HG02571 (cell line): Measurements from ENCODE around the gene ELMO3.

ENCODE experiments used
- ATAC-seq: cut with Tn5 transposase; IDR thresholded peaks from one replicate; pipeline ENCODE4 v1.9.1; 2021; ENCODE audit warnings: mild to moderate bottlenecking, moderate library complexity; ENCODE audit not compliant: unreplicated experiment

ELMO3 gene

DNA sequence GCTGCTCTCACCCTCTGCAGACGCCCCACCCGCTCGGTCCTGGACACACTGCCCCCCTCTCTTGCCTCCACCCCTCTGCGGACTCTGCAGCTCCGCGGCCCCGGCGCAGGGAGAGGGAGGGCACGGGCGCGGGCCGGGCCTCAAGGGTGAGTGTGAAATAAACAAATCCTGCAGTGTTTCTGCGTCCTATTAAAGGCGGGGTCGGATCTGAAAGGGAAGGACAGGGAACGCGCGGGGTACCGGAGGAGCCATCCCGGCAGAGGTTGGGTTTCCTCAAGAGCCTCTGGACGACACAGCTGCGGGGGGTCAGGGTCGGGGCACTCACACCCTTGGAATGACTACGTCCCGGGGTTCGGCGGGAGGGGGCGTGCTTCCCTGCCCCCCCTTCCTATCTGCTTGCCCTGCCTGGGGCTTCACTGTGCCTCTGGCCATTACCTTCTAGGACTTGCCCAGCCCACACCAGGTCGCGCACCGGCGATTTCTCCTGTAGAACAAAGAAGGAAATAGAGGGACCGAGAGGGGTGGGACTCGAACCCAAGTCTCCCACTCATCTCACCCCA is 34.9 kb upstream of the ELMO3 start:
- ATAC-seq, result no peak

DNA sequence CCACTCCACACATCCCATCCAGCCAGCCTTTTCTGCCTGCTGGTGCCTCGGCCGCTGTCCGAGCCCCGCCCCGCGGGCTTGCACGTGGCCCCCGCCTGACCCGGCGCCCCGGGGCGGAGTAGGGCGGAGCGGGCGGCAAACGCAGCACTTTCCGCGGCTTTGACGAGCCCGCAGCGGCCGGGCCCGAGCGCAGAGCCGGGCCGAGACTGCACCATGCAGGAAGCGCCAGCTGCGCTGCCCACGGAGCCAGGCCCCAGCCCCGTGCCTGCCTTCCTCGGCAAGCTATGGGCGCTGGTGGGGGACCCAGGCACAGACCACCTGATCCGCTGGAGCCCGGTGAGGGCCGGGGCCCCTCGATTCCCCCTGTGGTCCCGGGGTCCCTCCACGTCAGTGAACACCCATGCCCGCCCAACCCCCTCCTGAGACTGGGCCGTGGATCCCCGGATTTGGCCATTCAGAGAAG is 34.3 kb upstream of the ELMO3 start, which contains the start of gene HSF4:
Gene HSF4, plus strand, starts transcription at position 147 of the 463 bp plus-strand sequence. Its CDS starts 67 bp downstream, at position 214.
- ATAC-seq, result no peak

DNA sequence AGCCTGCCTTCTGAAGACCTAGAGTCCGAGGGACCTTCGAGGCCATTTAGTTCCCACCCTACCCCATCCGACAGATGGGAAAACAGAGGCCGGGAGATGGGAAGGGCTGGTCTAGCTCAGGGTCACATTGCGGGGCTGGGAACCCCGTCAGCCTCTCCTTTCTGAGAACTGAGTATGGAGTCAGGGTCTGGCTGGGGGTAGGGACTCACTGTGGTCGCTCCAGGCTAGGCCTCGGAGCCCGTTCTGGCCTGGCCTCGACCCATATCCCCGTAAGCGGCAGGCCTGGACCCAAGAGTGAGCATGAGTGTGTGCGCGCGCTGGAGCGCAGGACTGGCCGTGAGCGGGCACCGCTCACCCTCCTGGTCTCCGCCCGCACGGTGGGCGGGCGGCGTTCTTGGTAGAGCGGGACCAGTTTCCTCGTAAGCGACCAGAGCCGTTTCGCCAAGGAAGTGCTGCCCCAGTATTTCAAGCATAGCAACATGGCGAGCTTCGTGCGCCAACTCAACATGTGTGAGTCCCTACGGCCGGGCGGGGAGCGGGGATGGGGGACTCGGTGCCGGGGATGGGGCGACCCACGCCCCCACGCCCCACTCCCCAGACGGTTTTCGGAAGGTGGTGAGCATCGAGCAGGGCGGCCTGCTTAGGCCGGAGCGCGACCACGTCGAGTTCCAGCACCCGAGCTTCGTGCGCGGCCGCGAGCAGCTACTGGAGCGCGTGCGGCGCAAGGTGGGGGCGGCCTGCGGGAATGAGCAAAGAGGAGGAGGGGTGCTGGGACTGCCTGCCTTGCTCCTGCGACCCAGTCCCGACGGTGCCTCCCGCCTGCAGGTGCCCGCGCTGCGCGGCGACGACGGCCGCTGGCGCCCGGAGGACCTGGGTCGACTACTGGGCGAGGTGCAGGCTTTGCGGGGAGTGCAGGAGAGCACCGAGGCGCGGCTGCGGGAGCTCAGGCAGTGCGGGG is 33.5 kb upstream of the ELMO3 start:
- no peak for ATAC-seq

DNA sequence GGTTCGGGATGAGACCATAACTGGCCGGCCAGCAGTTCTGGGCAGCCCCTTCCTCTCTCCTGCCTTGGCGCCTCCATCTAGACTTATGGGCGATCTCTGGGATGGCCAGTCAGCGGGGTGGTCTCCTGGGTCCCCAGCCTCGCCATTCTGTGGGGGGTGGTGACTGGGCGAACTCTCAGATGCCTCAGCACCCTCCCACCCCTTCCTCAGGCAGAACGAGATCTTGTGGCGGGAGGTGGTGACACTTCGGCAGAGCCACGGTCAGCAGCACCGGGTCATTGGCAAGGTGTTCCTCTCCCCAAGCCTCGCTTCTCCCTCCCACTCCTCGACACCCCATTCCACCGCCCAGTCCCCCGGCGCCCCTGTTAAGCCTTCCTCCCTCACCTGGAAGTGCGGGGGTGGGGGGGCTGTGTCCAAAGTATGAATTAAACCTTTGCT is 32.8 kb upstream of the ELMO3 start:
- no peak for ATAC-seq

DNA sequence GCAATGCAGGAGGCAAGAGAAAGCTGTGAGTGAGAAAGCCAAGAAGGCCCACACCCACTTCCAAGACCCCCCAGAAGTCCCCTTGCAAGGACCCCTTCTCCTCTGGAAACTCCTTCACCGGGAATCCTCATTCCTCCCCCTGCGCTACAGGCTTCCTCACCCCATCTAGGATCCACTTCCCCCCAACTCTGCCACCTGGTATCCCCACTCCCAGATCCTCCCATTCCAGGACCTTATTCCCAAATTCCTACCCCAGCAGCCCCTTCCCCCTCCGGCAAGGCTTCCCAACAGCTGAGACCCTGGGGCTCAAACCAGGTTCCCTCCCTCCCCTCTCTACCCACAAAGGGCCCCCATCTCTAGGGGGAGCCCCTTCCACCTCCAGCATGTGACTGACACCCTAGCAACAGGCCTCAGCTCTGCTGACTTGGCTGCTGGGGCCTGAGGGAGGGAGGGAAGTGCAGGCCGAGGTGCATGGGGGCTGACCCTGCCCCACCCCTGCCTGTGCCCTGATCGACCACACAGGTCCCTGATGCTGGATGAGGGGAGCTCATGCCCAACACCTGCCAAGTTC is 32.2 kb upstream of the ELMO3 start:
- no peak for ATAC-seq

DNA sequence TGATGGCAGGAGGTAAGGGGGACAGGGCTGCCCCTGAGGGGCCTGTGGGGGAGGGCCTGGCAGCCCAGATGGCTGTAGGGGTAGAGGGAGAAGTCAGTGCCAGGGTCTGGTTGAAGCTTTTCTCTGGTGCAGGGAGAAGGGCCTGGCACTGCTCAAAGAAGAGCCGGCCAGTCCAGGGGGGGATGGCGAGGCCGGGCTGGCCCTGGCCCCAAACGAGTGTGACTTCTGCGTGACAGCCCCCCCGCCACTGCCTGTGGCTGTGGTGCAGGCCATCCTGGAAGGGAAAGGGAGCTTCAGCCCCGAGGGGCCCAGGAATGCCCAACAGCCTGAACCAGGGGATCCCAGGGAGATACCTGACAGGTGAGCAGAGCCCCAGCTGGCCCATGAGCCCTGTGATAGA is 31.3 kb upstream of the ELMO3 start:
- ATAC-seq, result no peak

DNA sequence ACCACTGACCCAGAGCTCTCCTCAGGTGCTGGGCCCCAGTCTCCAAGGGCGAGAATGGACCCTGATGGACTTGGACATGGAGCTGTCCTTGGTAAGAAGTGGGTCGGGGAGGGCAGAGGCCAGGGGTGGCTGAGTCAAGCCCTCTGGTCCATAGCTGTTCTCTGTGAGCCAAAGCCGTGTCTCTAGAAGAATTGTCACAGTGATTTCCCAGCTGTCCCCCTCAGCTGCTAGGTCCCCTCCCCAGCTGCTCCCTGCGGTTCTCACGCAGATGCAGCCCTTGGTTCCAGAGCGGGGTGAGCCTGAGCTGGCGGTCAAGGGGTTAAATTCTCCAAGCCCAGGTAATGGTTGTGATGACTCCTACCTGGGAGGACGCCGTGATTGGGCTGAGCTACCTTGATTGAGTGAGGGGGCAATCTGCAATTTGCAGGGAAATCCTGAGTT is 29.9 kb upstream of the ELMO3 start:
- no peak for ATAC-seq

DNA sequence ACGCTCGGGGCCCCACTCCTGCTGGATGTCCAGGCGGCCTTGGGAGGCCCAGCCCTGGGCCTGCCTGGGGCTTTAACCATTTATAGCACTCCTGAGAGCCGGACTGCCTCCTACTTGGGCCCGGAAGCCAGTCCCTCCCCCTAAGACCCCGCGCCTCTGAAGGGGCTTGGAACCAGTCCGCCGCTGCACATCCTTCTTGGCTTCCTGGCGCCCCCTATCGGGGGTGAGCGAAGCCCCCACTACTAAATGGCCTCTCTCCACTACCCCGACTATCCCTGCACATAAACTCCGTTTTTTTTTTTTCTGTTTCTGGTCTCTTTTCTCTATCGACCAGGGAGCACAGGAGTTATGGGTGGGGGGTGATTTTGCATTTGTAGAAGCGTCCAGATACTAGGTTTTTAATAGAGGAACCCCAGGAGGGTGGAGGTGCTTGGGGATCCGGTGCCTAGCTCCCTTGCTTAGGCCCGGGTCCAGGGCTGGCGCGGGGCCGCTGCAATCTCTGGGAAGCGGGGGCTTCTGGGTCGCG is 29.2 kb upstream of the ELMO3 start:
- no peak for ATAC-seq

DNA sequence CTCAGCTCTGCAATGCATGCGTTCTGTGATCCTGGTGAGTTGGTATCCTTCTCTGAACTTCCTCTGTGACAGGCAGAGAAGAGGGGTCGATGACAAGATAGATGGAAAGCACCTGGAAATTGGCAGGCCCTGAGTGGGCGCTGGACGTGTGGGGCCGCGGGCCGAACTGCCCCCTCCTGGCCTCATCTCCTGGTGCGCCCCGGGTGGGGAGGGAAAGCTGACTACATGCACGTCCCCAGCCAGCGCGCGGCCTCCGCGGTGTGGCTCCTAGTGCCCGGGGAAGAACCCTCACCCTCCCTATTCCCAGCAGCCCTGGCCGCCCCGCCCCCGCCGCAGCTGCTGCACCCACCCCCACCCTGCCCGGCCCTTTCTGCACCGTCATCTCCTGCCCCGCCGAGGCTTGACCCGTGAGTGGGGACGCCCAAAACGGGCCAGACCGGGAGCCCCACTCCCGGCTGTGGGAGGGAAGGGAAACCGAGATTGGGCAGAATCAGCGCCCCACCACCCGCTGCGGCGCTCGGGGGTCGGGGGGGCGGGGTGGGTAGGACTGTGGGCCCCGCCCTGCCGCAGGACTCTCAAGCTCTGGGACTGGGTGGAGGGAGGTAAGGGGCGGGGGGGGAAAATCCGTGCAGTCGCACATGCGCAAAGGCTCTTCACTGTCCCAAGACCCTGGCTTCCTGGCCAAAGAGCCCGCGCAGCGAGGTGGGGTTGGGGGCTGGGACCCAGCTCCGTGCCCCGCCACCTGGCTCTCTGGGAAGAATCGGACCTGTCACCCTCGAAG is 28.6 kb upstream of the ELMO3 start, which contains the start of gene NOL3:
Gene NOL3, plus strand, starts transcription at position 371 of the 781 bp plus-strand sequence.
- peak; percentile 46 for ATAC-seq

DNA sequence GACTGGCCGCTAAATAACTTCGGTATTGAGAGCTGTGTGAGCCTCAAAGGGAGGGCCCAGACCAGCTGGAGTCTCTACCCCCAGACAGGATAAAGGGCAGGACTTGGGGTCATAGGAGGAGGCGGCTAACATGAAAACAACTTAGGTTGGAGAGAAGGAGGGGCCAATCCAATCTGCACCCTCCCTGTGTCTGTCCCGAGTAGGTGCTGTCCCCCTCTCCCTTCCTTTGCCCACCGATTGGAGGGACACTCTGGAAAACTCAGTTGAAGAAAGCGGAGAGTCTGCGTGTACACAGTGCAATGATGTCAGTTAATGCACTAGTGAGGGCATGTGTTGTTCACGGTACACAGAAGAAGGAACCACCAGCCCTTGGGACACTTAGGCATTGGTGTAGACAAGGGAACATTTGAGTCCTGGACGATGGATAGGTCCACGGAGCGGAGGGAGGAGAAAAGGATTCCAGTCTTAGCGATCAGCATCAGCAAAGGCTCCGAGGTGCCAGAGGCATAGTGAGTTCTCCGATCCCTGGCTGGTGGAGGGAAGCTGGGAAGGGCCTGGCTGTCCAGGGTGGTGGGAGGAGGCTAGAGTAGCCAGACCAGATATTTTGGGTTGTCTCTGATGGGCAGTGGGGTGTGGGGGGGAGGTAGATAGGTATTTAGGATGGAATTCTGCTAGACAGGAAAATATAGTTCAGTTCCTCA is 27.8 kb upstream of the ELMO3 start:
- no peak for ATAC-seq

DNA sequence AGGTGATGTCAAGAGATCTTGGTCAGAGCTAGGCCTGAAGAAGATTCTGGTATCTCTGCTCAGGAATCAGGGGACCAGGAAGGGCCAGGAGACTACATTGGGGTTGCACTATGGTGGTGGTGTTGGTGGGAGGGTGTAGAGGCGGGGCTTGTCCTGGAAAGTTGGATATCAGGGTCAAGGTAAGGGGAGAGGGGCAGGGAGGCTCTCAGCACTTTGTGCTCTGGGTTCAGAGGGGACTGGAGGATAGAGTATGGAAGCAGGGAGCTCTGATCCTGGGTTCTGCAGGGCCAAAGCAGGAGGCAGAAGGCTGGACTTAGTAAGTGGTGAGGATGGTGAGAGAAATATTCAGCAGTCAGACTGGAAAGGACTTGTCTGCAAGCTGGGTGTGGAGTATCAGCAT is 25.6 kb upstream of the ELMO3 start:
- no peak for ATAC-seq

DNA sequence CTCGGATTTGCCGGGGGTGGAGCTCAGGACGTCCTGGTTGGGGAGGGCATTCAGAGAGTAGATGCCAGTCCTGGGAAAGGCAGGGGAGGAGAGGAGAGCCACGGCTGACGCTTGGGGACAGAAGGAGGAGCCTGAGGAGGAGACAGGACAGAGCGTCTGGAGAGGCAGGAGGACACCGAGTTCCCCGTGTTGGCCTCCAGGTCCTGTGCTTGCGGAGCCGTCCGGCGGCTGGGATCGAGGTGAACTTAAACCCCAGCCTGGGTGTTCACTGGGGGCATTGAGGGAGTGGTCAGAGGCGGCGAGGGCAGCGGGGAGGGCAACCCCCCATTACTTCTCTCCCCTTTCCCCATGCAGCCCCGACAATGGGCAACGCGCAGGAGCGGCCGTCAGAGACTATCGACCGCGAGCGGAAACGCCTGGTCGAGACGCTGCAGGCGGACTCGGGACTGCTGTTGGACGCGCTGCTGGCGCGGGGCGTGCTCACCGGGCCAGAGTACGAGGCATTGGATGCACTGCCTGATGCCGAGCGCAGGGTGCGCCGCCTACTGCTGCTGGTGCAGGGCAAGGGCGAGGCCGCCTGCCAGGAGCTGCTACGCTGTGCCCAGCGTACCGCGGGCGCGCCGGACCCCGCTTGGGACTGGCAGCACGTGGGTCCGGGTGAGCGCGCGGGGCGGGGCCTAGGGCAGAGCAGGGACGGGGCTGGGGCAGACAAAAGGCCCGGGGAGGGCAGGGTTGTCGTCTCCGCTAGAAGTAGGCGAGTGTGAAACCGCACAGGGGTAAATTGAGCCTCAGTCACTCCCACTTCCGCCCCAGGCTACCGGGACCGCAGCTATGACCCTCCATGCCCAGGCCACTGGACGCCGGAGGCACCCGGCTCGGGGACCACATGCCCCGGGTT is 24.9 kb upstream of the ELMO3 start:
- no peak for ATAC-seq

DNA sequence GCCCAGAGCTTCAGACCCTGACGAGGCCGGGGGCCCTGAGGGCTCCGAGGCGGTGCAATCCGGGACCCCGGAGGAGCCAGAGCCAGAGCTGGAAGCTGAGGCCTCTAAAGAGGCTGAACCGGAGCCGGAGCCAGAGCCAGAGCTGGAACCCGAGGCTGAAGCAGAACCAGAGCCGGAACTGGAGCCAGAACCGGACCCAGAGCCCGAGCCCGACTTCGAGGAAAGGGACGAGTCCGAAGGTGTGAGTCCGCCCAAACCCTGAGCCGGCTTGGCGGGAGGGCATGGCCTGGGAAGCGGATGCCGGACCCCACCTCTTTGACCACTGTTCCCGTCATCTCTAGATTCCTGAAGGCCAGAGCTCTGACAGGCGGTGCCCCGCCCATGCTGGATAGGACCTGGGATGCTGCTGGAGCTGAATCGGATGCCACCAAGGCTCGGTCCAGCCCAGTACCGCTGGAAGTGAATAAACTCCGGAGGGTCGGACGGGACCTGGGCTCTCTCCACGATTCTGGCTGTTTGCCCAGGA is 24.2 kb upstream of the ELMO3 start:
- no peak for ATAC-seq

DNA sequence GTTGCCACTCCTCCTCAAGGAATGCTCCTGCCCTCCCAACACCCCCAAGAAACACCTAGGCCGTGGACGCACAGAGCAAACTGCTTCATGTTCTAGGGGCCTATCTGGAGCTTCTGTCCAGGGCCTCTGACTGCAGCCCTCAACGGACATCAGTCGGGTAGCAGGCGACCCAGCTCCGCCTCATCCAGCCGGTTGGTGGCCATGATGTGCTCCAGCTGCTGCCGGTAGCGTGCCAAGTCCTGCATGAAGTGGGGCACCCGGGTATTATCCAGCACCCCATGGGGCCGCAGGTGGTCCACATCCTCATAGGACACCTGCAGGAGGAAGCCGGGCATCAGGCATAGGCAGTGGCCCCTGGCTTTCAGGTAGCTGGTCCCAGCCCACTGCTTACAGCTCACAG is 22.3 kb upstream of the ELMO3 start:
- ATAC-seq, result no peak

DNA sequence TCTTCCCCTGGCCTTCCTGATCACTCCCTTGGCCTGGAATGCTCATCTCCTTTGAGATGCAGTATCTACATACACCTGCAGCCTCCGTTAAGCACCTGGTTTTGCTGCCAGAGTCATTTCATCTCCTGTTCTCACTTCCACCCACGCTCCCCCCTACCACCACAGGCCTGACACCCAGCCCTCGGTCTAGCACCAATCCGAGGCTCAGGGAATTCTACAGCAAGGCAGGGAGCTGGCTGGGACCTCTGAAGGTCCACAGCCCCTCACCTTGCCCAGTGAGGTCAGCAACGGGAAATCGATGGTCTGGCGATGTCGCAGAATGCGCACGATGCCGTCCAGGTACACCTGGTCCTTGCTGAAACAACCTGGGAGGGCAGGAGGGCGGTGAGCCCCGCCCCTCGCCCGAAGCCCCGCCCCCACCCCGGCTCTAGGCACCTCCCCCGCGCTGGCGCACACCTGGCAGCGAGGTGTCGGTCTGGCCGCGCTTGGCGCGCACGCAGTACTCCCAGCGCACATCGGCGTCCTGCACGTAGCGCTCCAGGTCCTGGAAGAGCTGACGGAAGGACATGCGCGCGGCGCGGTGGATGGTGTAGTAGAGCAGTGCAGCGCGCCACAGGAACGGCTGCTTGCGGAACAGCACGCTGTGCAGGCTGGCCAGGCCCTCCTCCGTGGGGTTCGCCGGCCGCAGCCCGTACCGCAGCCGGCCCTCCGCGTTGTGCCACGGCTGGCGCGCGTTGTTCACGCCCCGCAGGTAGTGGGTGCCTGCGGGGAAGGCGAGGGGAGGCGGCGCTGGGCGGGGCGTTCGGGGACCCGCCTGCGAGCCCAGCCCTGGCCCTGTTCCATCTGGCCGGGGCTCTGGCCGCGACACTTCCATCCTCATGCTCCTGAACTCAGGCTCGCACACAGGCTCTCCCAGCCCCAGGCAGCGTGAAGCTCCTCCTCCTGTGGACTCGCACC is 20.9 kb upstream of the ELMO3 start:
- no peak for ATAC-seq

DNA sequence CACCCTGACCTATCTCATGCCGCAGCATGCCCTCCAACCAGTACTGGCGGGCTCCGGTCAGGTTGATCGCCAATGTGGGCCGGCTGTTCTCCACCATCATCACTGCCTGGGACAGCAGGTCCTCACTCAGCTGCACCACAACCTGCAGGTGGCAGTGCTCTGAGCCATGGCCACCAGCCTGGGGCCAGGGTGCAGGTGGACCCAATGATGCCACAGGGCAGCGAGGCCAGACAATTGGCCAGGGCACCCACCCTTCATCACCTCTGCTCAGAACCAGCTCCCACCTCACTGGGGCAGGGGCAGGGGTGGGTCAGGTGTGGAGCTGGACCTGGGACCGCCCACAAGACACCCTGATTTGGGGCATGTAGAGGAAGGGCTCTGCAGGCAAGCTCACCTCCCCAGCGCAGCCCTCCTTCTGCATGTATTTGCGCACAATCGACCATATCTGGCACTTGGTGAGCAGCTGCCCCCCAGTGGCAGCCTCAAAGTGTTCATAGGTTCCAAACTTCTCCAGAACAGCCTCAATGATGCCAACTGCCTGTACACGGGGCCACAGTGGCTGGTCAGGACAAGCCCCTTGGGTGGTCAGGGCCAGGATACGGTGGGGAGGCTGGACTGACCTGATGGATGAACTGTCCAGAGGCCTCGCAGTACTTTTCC is 19.4 kb upstream of the ELMO3 start:
- ATAC-seq, result no peak

DNA sequence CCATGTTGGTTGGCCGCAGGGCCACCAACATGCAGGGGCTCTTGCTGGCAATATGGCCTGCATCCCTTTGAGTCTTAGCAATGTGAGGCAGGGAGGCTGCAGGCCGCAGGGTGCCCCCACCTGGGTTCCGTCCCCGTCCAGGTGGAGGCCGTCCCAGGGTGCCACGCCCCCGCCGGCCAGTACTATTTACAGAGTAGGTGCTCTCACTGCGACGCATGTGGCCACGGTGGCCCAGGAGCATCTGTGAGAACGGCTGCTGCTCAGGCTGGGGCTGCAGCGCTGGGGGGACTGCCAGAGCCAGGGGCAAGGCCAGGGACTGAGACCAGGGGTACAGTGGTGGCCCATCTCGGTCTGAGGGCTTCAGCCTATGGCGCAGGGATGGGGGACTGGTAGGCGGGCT is 18.8 kb upstream of the ELMO3 start:
- ATAC-seq, result no peak
